K562 (cell line): ENCODE results near the gene PRR7. TPM values are rescaled to one million over a fixed set of nuclear protein-coding genes. Genes with fewer than 3 reads are reported as not detected.

Source experiments
- ATAC-seq: fragments of 200-7000 bp; cut with Tn5 transposase; 3 replicates; pipeline ENCODE4 v1.9.1; 2020; ENCODE audit warnings: moderate library complexity
- BruUV-seq: library from RNA; stranded (reverse); fragments of 400-500 nt; replicated peaks from 2 replicates; lab custom pipeline; 2021; lab: Mats Ljungman, UMichigan
- CTCF ChIA-PET: fragments of 300-600 bp; formaldehyde crosslinking; extraction: SDS; loops from one replicate; lab custom pipeline; 2021; ENCODE audit warnings: low intra/inter-chr PET ratio; lab: Yijun Ruan, JAX
- POLR2A ChIA-PET: fragments of 300-600, 350-650 bp; sonication (Branson Sonifier 250); formaldehyde crosslinking; extraction: SDS; loops from one replicate; lab custom pipeline; 2021; ENCODE audit warnings: antibody characterized with exemption, inconsistent platforms; lab: Yijun Ruan, JAX
- DNase-seq, 4 experiments: peaks; one replicate each; pipeline versions ENCODE4 v3.0.0 to v3.0.0-alpha.2; 2011 to 2018; ENCODE audit warnings: low spot score in 3 of 4, mixed read lengths in 3 of 4; ENCODE audit errors: extremely low read depth in 1 of 4
- FAIRE-seq: peaks from 2 replicates; lab custom pipeline; 2011; peaks lifted over from hg19 to GRCh38; lab: Jason Lieb, UNC
- H2AFZ ChIP-seq: 2 replicates; pipeline ENCODE4 v1.6.0; 2011; ENCODE audit warnings: low read depth, low read length, control low read depth, inconsistent platforms
- H3K27ac ChIP-seq: fragments of 200-600 bp; 3 replicates; pipeline ENCODE4 v1.8.0; 2011; ENCODE audit warnings: low read depth, mild to moderate bottlenecking, control low read depth, inconsistent platforms, low read length, moderate library complexity, mixed read lengths; ENCODE audit errors: extremely low read depth
- H3K27me3 ChIP-seq, 2 experiments: fragments of 300-600 bp in 1 of 2; 2 replicates in 1 of 2; 3 replicates in 1 of 2; pipeline versions ENCODE4 v1.6.0 to v1.8.0; 2011; ENCODE audit warnings: inconsistent platforms in 2 of 2, low read length in 2 of 2, mild to moderate bottlenecking in 1 of 2, mixed read lengths in 1 of 2, moderate library complexity in 1 of 2; ENCODE audit not compliant: control insufficient read depth in 2 of 2, insufficient read depth in 2 of 2
- H3K36me3 ChIP-seq: fragments of 300-600 bp; 3 replicates; pipeline ENCODE4 v1.8.0; 2011; ENCODE audit warnings: mild to moderate bottlenecking, low read length, inconsistent platforms; ENCODE audit not compliant: control insufficient read depth, insufficient read depth
- H3K4me1 ChIP-seq, 2 experiments: fragments of 200-600 bp in 1 of 2; replicated peaks in 1 of 2; 2 replicates in 1 of 2; 3 replicates in 1 of 2; pipeline versions ENCODE4 v1.5.1 to v1.8.0; 2011; ENCODE audit warnings: inconsistent platforms in 2 of 2, low read length in 2 of 2, mild to moderate bottlenecking in 1 of 2, mixed read lengths in 1 of 2, moderate library complexity in 1 of 2; ENCODE audit not compliant: control insufficient read depth in 2 of 2, insufficient read depth in 2 of 2
- H3K4me2 ChIP-seq: 2 replicates; pipeline ENCODE4 v1.6.1; 2011; ENCODE audit warnings: low read length, control low read depth, inconsistent platforms, mixed read lengths; ENCODE audit not compliant: insufficient read depth
- H3K4me3 ChIP-seq: fragments of 200-600 bp; sonication (generic), shearing (Covaris generic); 2 replicates; pipeline ENCODE4 v1.5.1; 2016; ENCODE audit warnings: control low read depth, inconsistent platforms
- H3K79me2 ChIP-seq: fragments of 200-600 bp; 3 replicates; pipeline ENCODE4 v1.8.0; 2011; ENCODE audit warnings: low read length, inconsistent platforms; ENCODE audit not compliant: control insufficient read depth, insufficient read depth
- H3K9ac ChIP-seq, 2 experiments: 2 replicates each; pipeline versions ENCODE4 v1.6.0 to v1.6.1; 2011; ENCODE audit warnings: low read depth in 2 of 2, low read length in 2 of 2, control low read depth in 1 of 2, inconsistent platforms in 1 of 2, mild to moderate bottlenecking in 1 of 2, mixed read lengths in 1 of 2; ENCODE audit not compliant: insufficient read depth in 1 of 2
- H3K9me1 ChIP-seq: one replicate; pipeline ENCODE4 v1.6.0; 2011; ENCODE audit warnings: inconsistent platforms, mild to moderate bottlenecking, low read length, moderate library complexity; ENCODE audit not compliant: control insufficient read depth, insufficient read depth
- H3K9me3 ChIP-seq: replicated peaks from 2 replicates; pipeline ENCODE4 v1.5.1; 2011; ENCODE audit warnings: low read depth, low read length, inconsistent platforms; ENCODE audit not compliant: control insufficient read depth, insufficient read depth
- H4K20me1 ChIP-seq: replicated peaks from 2 replicates; pipeline ENCODE4 v1.6.1; 2011; ENCODE audit warnings: low read length, inconsistent platforms, mixed read lengths; ENCODE audit not compliant: control insufficient read depth, insufficient read depth
- CREB1 ChIP-seq, 2 experiments: sonication (generic) in 1 of 2; formaldehyde crosslinking in 1 of 2; IDR thresholded peaks; 2 replicates each; pipeline versions ENCODE4 v1.6.1 to v1.8.0; 2012 to 2022; ENCODE audit warnings: inconsistent platforms in 1 of 2, mild to moderate bottlenecking in 1 of 2, missing genetic modification reagents in 1 of 2, moderate library complexity in 1 of 2
- IFI16 ChIP-seq: fragments of 250-450 bp; sonication (Bioruptor Pico); IDR thresholded peaks from 2 replicates; pipeline ENCODE4 v2.1.2; 2022; ENCODE audit warnings: mild to moderate bottlenecking, inconsistent platforms
- L3MBTL2 ChIP-seq: fragments of 450-650 bp; IDR thresholded peaks from 2 replicates; pipeline ENCODE4 v1.6.1; 2016; ENCODE audit warnings: mild to moderate bottlenecking, moderate library complexity
- NEUROD1 ChIP-seq: fragments of 150-350 bp; IDR thresholded peaks from 2 replicates; pipeline ENCODE4 v1.6.1; 2014; ENCODE audit warnings: borderline replicate concordance, low read length, low read depth; ENCODE audit not compliant: partially characterized antibody
- SNIP1 ChIP-seq: fragments of 450-650 bp; IDR thresholded peaks from 2 replicates; pipeline ENCODE4 v1.7.1; 2017; ENCODE audit warnings: low read depth, mild to moderate bottlenecking
- WGBS: fragments of 100-300 bp; shearing (Covaris generic); methylation state at CpG from one replicate; pipeline ENCODE4 v1.1.6; 2016; ENCODE audit warnings: low coverage, mixed read lengths; ENCODE audit not compliant: insufficient coverage; ENCODE audit errors: missing lambda C conversion rate; 5-methylcytosine and 5-hydroxymethylcytosine counted together
- in situ Hi-C: fragments of 300-500 bp; cut with MboI; formaldehyde crosslinking; loops from 4 replicates; pipeline ENCODE4 v1.15.0; 2018; ENCODE audit warnings: inconsistent platforms, mixed read lengths
- intact Hi-C: fragments of 100-400 bp; cut with micrococcal nuclease; formaldehyde crosslinking; loops from 2 replicates; pipeline ENCODE4 v1.14.2; 2022
- polyA plus RNA-seq, 8 experiments: library from polyadenylated mRNA; depleted of rRNA in 4 of 8; stranded (reverse) in 5 of 8; unstranded in 3 of 8; fragments of >200 nt; fragmentation: Nextera tagmentation in 2 of 8; fragmentation: Illumina TruSeq in 1 of 8; extraction: Ambion mirVana in 2 of 8; extraction: Trizol in 1 of 8; gene quantifications; 2 replicates each; pipeline versions ENCODE4 v1.2.1 to v1.2.3, GENCODE V29; 2011 to 2014; ENCODE audit warnings: inconsistent platforms in 1 of 8, missing spikeins in 1 of 8
- total RNA-seq, 7 experiments: library from RNA; depleted of rRNA in 6 of 7; stranded (reverse); fragments of >200 nt in 6 of 7; fragmentation: Illumina TruSeq in 2 of 7; extraction: Trizol in 2 of 7; gene quantifications; 2 replicates each; pipeline versions ENCODE4 v1.2.1 to v1.2.3, GENCODE V29; 2011 to 2021; ENCODE audit warnings: low replicate concordance in 1 of 7

The PRR7 gene
- total and polyA plus RNA-seq, 9 of the 15 experiments (the other 6 are each of a cell fraction or from before 2014, with no cell fraction given) = 0.80 to 11.3 (median 10.4) TPM; not detected in 4

GRCh38 chr5:177455661-177456590 lies 9.3 kb downstream of the PRR7 start (continued):
- TF ChIP-seq L3MBTL2 (no peak), IFI16 (CRISPR knock-in tag) (no peak)

GRCh38 chr5:177456591-177456964 lies 10.0 kb downstream of the PRR7 start:
- peaks cover 16% of the 10 kb centered on the region; the same call in 1 of the 2 replicates for H4K20me1 ChIP-seq
- DNase-seq (no peak), ATAC-seq (no peak)
- no peak overlapping the region for H3K27ac ChIP-seq
- TF ChIP-seq CREB1 (IDR thresholded peaks at IDR 0.05) (no peak), CREB1 (CRISPR knock-in tag; IDR thresholded peaks at IDR 0.05) (0 out of 2 replicates have a peak, but pooled peaks have one; percentile 2), SNIP1 (no peak), NEUROD1 (peak; percentile 1)
- TF ChIP-seq, all 486 proteins: peak for 2
- Histone ChIP-seq H3K79me2 (peaks cover 10% of the 10 kb centered on the region; the same call in 2 of the 3 replicates), H3K9me3 (no peaks in the 10 kb centered on the region), H3K36me3 (peaks cover 38% of the 10 kb centered on the region; the same call in 1 of the 3 replicates), H3K9ac (peak overlapping the region in 1 of 2 experiments; percentile 41; a peak in 1 of 4 replicates), H3K4me3 (no peak overlapping the region), H3K4me1 (peaks cover 0 to 63% of the 10 kb centered on the region in 2 experiments; a peak in 3 of 5 replicates), H3K27me3 (no peaks in the 10 kb centered on the region), H3K9me1 (peaks cover 3% of the 10 kb centered on the region), H2AFZ (no peak overlapping the region), H3K4me2 (no peak overlapping the region)
- no peak for FAIRE-seq
- BruUV-seq = no TSS peak
- ChIA-PET POLR2A (interaction anchor here (0.9 to 1.2 kb wide), 3 partner anchors 10 to 30 kb away, joined by 5 to 10 read pairs (median 5); partner anchors contain the start of genes GRK6 and PRR7), CTCF (interaction anchor here (0.5 to 6.2 kb wide), 9 partner anchors 34 to 335 kb away, joined by 3 to 107 read pairs (median 4); partner anchors contain the start of gene MXD3)
- 30% methylated on average over 6 of the region's 12 CpGs for WGBS
- intact Hi-C loops = loop anchor here (1.0 to 2.0 kb wide), 2 partner anchors 41 to 144 kb away; partner anchors contain the start of gene PDLIM7
- in situ Hi-C loops = loop anchor here (10.0 kb wide), 1 partner anchor 342 kb away; no protein-coding TSS in a partner anchor
